K562 (cell line): ENCODE measurements around the gene ISG20L2. TPM values are rescaled to one million over a fixed set of nuclear protein-coding genes. Genes with fewer than 3 reads are reported as not detected.

ENCODE experiments used
- CXXC5 ChIP-seq: fragments of 250-450 bp; sonication (Bioruptor Pico); IDR thresholded peaks from 2 replicates; pipeline ENCODE4 v1.8.0; 2022; ENCODE audit warnings: inconsistent platforms, mild to moderate bottlenecking, moderate library complexity
- FOXJ2 ChIP-seq: fragments of 200-800 bp; sonication (Bioruptor generic); IDR thresholded peaks from 2 replicates; pipeline ENCODE4 v1.6.1; 2016; ENCODE audit warnings: missing genetic modification characterization, missing compliant biosample characterization
- GATA2 ChIP-seq: sonication (generic); formaldehyde crosslinking; IDR thresholded peaks from 2 replicates; pipeline ENCODE4 v1.4.0; 2020; ENCODE audit warnings: mild to moderate bottlenecking, missing genetic modification reagents
- HDAC1 ChIP-seq, 2 experiments: fragments of 450-650 bp; IDR thresholded peaks; 2 replicates each; pipeline ENCODE4 v1.6.1; 2016 to 2017; ENCODE audit warnings: inconsistent platforms in 1 of 2, mild to moderate bottlenecking in 1 of 2, moderate library complexity in 1 of 2
- NEUROD1 ChIP-seq: fragments of 150-350 bp; IDR thresholded peaks from 2 replicates; pipeline ENCODE4 v1.6.1; 2014; ENCODE audit warnings: borderline replicate concordance, low read length, low read depth; ENCODE audit not compliant: partially characterized antibody
- NFIC ChIP-seq: fragments of 450-650 bp; IDR thresholded peaks from 2 replicates; pipeline ENCODE4 v1.6.1; 2017; ENCODE audit warnings: mild to moderate bottlenecking, inconsistent platforms
- PRMT5 ChIP-seq: sonication (generic); formaldehyde crosslinking; IDR thresholded peaks from 2 replicates; pipeline ENCODE4 v1.5.0; 2020; ENCODE audit warnings: missing genetic modification reagents
- SMAD2 ChIP-seq: fragments of 150-350 bp; IDR thresholded peaks from 2 replicates; pipeline ENCODE4 v1.6.1; 2014; ENCODE audit warnings: low read depth, mild to moderate bottlenecking, low read length
- ZFP36 ChIP-seq: fragments of 150-350 bp; IDR thresholded peaks from 2 replicates; pipeline ENCODE4 v1.6.1; 2018; ENCODE audit warnings: low read length, low read depth; ENCODE audit not compliant: partially characterized antibody
- ZNF175 ChIP-seq: fragments of 200-800 bp; sonication (Bioruptor generic); IDR thresholded peaks from 2 replicates; pipeline ENCODE4 v1.6.1; 2016; ENCODE audit warnings: low read depth, mild to moderate bottlenecking, missing genetic modification characterization, missing compliant biosample characterization
- polyA plus RNA-seq, 8 experiments: library from polyadenylated mRNA; depleted of rRNA in 4 of 8; stranded (reverse) in 5 of 8; unstranded in 3 of 8; fragments of >200 nt; fragmentation: Nextera tagmentation in 2 of 8; fragmentation: Illumina TruSeq in 1 of 8; extraction: Ambion mirVana in 2 of 8; extraction: Trizol in 1 of 8; gene quantifications; 2 replicates each; pipeline versions ENCODE4 v1.2.1 to v1.2.3, GENCODE V29; 2011 to 2014; ENCODE audit warnings: inconsistent platforms in 1 of 8, missing spikeins in 1 of 8
- total RNA-seq, 7 experiments: library from RNA; depleted of rRNA in 6 of 7; stranded (reverse); fragments of >200 nt in 6 of 7; fragmentation: Illumina TruSeq in 2 of 7; extraction: Trizol in 2 of 7; gene quantifications; 2 replicates each; pipeline versions ENCODE4 v1.2.1 to v1.2.3, GENCODE V29; 2011 to 2021; ENCODE audit warnings: low replicate concordance in 1 of 7
- TF ChIP-seq, protein P1 (sequence below), 2 experiments: fragments of 450-650 bp in 1 of 2; sonication (generic) in 1 of 2; formaldehyde crosslinking in 1 of 2; IDR thresholded peaks in 1 of 2; conservative IDR thresholded peaks in 1 of 2; 2 replicates each; pipeline versions ENCODE4 v1.6.1 to v1.8.1; 2016 to 2023; ENCODE audit warnings: mild to moderate bottlenecking in 2 of 2, moderate library complexity in 2 of 2, inconsistent platforms in 1 of 2, missing genetic modification reagents in 1 of 2
- TF ChIP-seq, protein P2 (sequence below): sonication (generic); formaldehyde crosslinking; IDR thresholded peaks from 2 replicates; pipeline ENCODE4 v1.8.1; 2023; ENCODE audit warnings: mild to moderate bottlenecking, missing genetic modification reagents
- TF ChIP-seq, protein P3 (sequence below): fragments of 250-450 bp; sonication (Bioruptor Pico); IDR thresholded peaks from 2 replicates; pipeline ENCODE4 v1.4.0; 2020
- TF ChIP-seq, protein P4 (sequence below): fragments of 450-650 bp; IDR thresholded peaks from 2 replicates; pipeline ENCODE4 v1.6.1; 2016
- TF ChIP-seq, protein P5 (sequence below): fragments of 450-650 bp; formaldehyde crosslinking; IDR thresholded peaks from 2 replicates; pipeline ENCODE4 v1.4.0; 2022; ENCODE audit warnings: missing genetic modification characterization

Gene ISG20L2
- total and polyA plus RNA-seq, 9 of the 15 experiments (the other 6 are each of a cell fraction or from before 2014, with no cell fraction given): 21.3 to 130 (median 50.3) TPM

DNA sequence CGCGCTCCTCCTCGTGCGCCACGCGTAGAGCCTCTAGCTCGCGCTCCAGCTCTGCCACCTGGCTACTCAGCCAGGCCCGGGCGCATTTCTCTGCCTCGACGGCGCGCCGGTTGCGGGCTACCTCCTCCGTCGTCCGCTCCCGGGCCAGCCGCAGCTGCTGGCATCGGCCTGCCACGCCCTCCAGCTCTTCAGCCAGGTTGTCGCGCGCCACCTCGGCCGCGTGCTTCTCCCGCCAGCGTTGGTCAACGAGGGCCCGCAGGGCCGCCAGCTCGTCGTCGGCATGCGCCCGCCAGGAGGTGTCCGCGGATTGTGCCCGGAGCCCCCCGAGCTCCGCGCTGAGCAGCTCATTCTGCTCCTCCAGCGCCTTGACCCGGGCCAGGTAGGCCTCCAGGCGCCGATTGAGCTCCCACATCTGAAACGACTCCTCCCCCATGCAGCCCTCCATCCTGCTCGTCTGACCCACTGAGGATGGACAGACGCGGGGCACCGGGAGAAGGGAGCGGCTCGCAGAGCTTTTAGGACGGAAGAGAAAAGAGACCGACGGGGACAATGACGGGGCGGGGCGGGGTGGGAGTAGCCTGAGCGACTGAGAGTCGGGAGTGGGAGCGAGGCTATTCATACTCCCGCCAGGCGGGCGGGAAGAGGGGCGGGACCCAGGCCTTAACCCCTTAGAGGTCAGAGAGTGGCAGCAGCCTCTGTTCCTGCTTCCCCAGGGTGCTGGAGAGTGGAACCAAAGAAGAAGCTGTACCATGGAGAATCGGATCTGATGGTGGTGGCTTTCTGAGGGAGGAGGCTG lies 51.5 kb downstream of the ISG20L2 start, which contains the start of gene NES (continued):
- no peak for TF ChIP-seq ZNF175 (CRISPR knock-in tag)
- peak in 1 of 2 experiments; percentile 40; a peak in 2 of 4 replicates for TF ChIP-seq HDAC1 (IDR thresholded peaks at IDR 0.05)
- TF ChIP-seq FOXJ2 (tag): no peak
- TF ChIP-seq NEUROD1: peak; percentile 35
- TF ChIP-seq PRMT5 (CRISPR knock-in tag): no peak
- TF ChIP-seq, protein P1, sequence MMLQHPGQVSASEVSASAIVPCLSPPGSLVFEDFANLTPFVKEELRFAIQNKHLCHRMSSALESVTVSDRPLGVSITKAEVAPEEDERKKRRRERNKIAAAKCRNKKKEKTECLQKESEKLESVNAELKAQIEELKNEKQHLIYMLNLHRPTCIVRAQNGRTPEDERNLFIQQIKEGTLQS (IDR thresholded peaks at IDR 0.05): no peak
- TF ChIP-seq, protein P1 (CRISPR knock-in tag; conservative IDR thresholded peaks at IDR 0.05): no peak
- TF ChIP-seq, protein P2, sequence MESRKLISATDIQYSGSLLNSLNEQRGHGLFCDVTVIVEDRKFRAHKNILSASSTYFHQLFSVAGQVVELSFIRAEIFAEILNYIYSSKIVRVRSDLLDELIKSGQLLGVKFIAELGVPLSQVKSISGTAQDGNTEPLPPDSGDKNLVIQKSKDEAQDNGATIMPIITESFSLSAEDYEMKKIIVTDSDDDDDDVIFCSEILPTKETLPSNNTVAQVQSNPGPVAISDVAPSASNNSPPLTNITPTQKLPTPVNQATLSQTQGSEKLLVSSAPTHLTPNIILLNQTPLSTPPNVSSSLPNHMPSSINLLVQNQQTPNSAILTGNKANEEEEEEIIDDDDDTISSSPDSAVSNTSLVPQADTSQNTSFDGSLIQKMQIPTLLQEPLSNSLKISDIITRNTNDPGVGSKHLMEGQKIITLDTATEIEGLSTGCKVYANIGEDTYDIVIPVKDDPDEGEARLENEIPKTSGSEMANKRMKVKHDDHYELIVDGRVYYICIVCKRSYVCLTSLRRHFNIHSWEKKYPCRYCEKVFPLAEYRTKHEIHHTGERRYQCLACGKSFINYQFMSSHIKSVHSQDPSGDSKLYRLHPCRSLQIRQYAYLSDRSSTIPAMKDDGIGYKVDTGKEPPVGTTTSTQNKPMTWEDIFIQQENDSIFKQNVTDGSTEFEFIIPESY (CRISPR knock-in tag): peak; percentile 89
- no peak for TF ChIP-seq GATA2 (CRISPR knock-in tag)
- TF ChIP-seq CXXC5 (CRISPR knock-in tag): 0 out of 2 replicates have a peak, but pooled peaks have one; percentile 8
- TF ChIP-seq ZFP36: peak; percentile 96
- TF ChIP-seq, protein P3, sequence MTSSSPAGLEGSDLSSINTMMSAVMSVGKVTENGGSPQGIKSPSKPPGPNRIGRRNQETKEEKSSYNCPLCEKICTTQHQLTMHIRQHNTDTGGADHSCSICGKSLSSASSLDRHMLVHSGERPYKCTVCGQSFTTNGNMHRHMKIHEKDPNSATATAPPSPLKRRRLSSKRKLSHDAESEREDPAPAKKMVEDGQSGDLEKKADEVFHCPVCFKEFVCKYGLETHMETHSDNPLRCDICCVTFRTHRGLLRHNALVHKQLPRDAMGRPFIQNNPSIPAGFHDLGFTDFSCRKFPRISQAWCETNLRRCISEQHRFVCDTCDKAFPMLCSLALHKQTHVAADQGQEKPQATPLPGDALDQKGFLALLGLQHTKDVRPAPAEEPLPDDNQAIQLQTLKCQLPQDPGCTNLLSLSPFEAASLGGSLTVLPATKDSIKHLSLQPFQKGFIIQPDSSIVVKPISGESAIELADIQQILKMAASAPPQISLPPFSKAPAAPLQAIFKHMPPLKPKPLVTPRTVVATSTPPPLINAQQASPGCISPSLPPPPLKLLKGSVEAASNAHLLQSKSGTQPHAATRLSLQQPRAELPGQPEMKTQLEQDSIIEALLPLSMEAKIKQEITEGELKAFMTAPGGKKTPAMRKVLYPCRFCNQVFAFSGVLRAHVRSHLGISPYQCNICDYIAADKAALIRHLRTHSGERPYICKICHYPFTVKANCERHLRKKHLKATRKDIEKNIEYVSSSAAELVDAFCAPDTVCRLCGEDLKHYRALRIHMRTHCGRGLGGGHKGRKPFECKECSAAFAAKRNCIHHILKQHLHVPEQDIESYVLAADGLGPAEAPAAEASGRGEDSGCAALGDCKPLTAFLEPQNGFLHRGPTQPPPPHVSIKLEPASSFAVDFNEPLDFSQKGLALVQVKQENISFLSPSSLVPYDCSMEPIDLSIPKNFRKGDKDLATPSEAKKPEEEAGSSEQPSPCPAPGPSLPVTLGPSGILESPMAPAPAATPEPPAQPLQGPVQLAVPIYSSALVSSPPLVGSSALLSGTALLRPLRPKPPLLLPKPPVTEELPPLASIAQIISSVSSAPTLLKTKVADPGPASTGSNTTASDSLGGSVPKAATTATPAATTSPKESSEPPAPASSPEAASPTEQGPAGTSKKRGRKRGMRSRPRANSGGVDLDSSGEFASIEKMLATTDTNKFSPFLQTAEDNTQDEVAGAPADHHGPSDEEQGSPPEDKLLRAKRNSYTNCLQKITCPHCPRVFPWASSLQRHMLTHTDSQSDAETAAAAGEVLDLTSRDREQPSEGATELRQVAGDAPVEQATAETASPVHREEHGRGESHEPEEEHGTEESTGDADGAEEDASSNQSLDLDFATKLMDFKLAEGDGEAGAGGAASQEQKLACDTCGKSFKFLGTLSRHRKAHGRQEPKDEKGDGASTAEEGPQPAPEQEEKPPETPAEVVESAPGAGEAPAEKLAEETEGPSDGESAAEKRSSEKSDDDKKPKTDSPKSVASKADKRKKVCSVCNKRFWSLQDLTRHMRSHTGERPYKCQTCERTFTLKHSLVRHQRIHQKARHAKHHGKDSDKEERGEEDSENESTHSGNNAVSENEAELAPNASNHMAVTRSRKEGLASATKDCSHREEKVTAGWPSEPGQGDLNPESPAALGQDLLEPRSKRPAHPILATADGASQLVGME: no peak
- TF ChIP-seq, protein P4, sequence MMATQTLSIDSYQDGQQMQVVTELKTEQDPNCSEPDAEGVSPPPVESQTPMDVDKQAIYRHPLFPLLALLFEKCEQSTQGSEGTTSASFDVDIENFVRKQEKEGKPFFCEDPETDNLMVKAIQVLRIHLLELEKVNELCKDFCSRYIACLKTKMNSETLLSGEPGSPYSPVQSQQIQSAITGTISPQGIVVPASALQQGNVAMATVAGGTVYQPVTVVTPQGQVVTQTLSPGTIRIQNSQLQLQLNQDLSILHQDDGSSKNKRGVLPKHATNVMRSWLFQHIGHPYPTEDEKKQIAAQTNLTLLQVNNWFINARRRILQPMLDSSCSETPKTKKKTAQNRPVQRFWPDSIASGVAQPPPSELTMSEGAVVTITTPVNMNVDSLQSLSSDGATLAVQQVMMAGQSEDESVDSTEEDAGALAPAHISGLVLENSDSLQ: peak; percentile 55
- TF ChIP-seq, protein P5, sequence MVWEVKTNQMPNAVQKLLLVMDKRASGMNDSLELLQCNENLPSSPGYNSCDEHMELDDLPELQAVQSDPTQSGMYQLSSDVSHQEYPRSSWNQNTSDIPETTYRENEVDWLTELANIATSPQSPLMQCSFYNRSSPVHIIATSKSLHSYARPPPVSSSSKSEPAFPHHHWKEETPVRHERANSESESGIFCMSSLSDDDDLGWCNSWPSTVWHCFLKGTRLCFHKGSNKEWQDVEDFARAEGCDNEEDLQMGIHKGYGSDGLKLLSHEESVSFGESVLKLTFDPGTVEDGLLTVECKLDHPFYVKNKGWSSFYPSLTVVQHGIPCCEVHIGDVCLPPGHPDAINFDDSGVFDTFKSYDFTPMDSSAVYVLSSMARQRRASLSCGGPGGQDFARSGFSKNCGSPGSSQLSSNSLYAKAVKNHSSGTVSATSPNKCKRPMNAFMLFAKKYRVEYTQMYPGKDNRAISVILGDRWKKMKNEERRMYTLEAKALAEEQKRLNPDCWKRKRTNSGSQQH (CRISPR knock-in tag): no peak
- TF ChIP-seq NFIC: no peak
- TF ChIP-seq SMAD2: no peak
